ENCODE data around the gene GABRP. TPM values are rescaled to one million over a fixed set of nuclear protein-coding genes. Genes with fewer than 3 reads are reported as not detected.

Gene GABRP
- 0.09 and 0.35 TPM in 2 replicates for total RNA-seq

GRCh38 chr5:170783498-170784247 is at the start of gene GABRP:
GABRP (plus strand) TSS chr5:170783725; CDS start chr5:170788616, 4,891 bp downstream.

DNA sequence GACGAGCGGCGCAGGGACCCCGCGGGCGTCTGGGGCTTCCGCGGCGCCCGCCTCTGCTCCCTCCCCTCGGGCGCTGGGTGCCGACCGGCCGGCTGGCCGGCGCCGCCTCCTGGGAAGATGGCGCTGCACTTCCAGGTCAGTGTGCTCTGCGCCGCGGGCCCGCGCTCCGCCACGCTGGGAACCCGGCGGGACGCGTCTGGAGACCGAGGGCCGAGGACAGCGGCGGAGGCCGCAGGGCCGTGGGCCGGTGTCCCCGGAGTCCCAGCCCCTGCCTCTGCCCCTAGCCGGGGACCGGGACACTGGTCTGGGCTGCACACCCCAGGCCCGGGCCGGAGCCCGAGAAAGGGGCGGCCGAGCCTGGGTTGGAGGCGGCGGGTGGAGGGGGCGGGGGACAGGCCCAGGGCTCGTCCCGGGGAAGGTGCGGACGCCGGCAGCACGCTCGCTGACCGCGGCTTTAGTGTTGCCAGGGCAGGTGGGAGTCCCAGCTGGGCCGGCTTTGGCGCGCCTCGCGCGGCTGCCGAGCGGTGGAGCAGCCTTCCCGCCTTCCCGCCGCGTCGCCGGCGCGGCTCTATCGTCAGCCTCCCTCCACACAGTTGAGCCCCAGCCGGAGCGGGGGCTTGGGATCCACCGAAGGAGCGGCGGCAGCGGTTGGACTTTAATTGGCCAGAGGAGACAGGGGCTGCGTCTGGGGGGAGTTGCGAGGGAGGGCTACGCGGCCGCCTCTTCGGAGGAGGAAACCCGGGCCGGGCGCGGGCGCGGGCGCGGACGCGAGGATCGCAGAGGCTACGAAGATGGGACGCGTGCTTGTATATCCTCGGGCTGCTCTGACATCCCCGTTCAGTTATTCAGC is 78.6 kb downstream of the GABRP start, which contains the start of gene RANBP17:
TSS of gene RANBP17 (plus strand) at position 102 of the 850 bp plus-strand sequence.

Other genes starting within 250 kb of the GABRP start
- gene RANBP17, start 78.3 kb downstream of the GABRP start, total RNA-seq, result 3.4 and 3.5 TPM in 2 replicates

Measured in airway epithelial cell (primary cell).